ENCODE results near the gene NTSR2.

GRCh38 chr2:11719230-11719977 lies 49.4 kb upstream of the NTSR2 start:
- TF ChIP-seq CTCF (IDR thresholded peaks at IDR 0.05; ENCODE audit: low read length) (no peak), EZH2phosphoT487 (IDR thresholded peaks at IDR 0.05; ENCODE audit: low read length) (no peak), EZH2 (optimal IDR thresholded peaks at IDR 0.05; ENCODE audit: low read depth, low read length) (no peak)

Data from MM.1S (cell line).